NCI-H1092 treated with DMSO at 0.1 percent for 48 hours (cell line): ENCODE results near the gene CNTFR.
A peak's percentile ranks its signal among the peaks of the same experiment; 100 is the strongest.

Source experiments
- DNase-seq: peaks from one replicate; lab custom pipeline; 2025; lab: John Stamatoyannopoulos, UW

The CNTFR gene

GRCh38 chr9:34572092-34572491, 17.4 kb downstream of the CNTFR start:
- no peak for DNase-seq

- DNase-seq: no peak
These were observed 18.1 kb downstream of the CNTFR start for GRCh38 chr9:34571481-34571810.

GRCh38 chr9:34570809-34571480, 18.6 kb downstream of the CNTFR start:
- DNase-seq: peak; percentile 30

GRCh38 chr9:34570376-34570775, 19.1 kb downstream of the CNTFR start:
- no peak for DNase-seq

GRCh38 chr9:34568774-34569173, 20.8 kb downstream of the CNTFR start:
- no peak for DNase-seq

- no peak for DNase-seq
These were observed 21.4 kb downstream of the CNTFR start for GRCh38 chr9:34568133-34568532.

- no peak for DNase-seq
These were observed 22.6 kb downstream of the CNTFR start for GRCh38 chr9:34566972-34567371.

GRCh38 chr9:34566322-34566721, 23.2 kb downstream of the CNTFR start:
- DNase-seq: no peak

GRCh38 chr9:34565856-34566255, 23.7 kb downstream of the CNTFR start:
- no peak for DNase-seq

GRCh38 chr9:34564617-34565016, 24.9 kb downstream of the CNTFR start:
- DNase-seq: no peak

GRCh38 chr9:34563262-34563661, 26.3 kb downstream of the CNTFR start:
- DNase-seq: no peak

- DNase-seq: no peak
These were observed 27.3 kb downstream of the CNTFR start for GRCh38 chr9:34562135-34562745.

GRCh38 chr9:34560599-34561214, 28.8 kb downstream of the CNTFR start:
- no peak for DNase-seq

GRCh38 chr9:34559624-34560455, 29.7 kb downstream of the CNTFR start:
- no peak for DNase-seq

GRCh38 chr9:34558919-34559623, 30.5 kb downstream of the CNTFR start:
- DNase-seq: no peak

GRCh38 chr9:34558364-34558763, 31.2 kb downstream of the CNTFR start:
- DNase-seq: no peak

GRCh38 chr9:34557426-34558321, 31.9 kb downstream of the CNTFR start:
- DNase-seq: no peak

- DNase-seq: no peak
These were observed 32.6 kb downstream of the CNTFR start for GRCh38 chr9:34556949-34557348.

GRCh38 chr9:34555936-34556525, 33.5 kb downstream of the CNTFR start:
- no peak for DNase-seq

GRCh38 chr9:34555500-34555899, 34.0 kb downstream of the CNTFR start:
- peak; percentile 34 for DNase-seq

GRCh38 chr9:34555002-34555348, 34.5 kb downstream of the CNTFR start:
- peak; percentile 92 for DNase-seq
